NB4 (cell line): ENCODE measurements around the gene NBEA.

Experiments used
- DNase-seq: peaks from one replicate; pipeline ENCODE4 v3.0.0; 2010; ENCODE audit warnings: low read depth
- H3K4me3 ChIP-seq: one replicate; pipeline ENCODE4 v1.5.1; 2011; ENCODE audit warnings: mild to moderate bottlenecking, low read depth, low read length, moderate library complexity
- CTCF ChIP-seq: IDR thresholded peaks from one replicate; pipeline ENCODE4 v1.5.1; 2012; ENCODE audit warnings: low read depth, low read length
- MAX ChIP-seq: IDR thresholded peaks from 2 replicates; pipeline ENCODE4 v1.6.1; 2011; ENCODE audit warnings: low read depth, low read length
- MYC ChIP-seq: IDR thresholded peaks from 2 replicates; pipeline ENCODE4 v1.6.1; 2011; ENCODE audit warnings: low read depth, low read length
- POLR2A ChIP-seq: IDR thresholded peaks from 2 replicates; pipeline ENCODE4 v1.6.1; 2011; ENCODE audit warnings: mild to moderate bottlenecking; ENCODE audit not compliant: insufficient read length; ENCODE audit errors: extremely low read depth

The NBEA gene

GRCh38 chr13:35208587-35208986, 266.5 kb downstream of the NBEA start:
- no peak for DNase-seq
- no peak for TF ChIP-seq MAX
- no peak for TF ChIP-seq CTCF
- TF ChIP-seq POLR2A = no peak
- no peak for TF ChIP-seq MYC
- H3K4me3 ChIP-seq = no peak overlapping the region

- no peak for TF ChIP-seq MYC
- no peak for TF ChIP-seq MAX
- no peak for DNase-seq
- H3K4me3 ChIP-seq = no peak overlapping the region
Observed at GRCh38 chr13:35210261-35210660, 268.2 kb downstream of the NBEA start.

GRCh38 chr13:35211949-35212348, 269.9 kb downstream of the NBEA start:
- no peak overlapping the region for H3K4me3 ChIP-seq
- TF ChIP-seq POLR2A (no peak), CTCF (no peak), MYC (no peak), MAX (no peak)
- no peak for DNase-seq

GRCh38 chr13:35213911-35214310, 271.8 kb downstream of the NBEA start:
- no peak for DNase-seq
- no peak overlapping the region for H3K4me3 ChIP-seq
- no peak for TF ChIP-seq MYC
- TF ChIP-seq MAX = no peak
- TF ChIP-seq POLR2A = no peak
- no peak for TF ChIP-seq CTCF

- TF ChIP-seq CTCF = no peak
- no peak for TF ChIP-seq MAX
- no peak for TF ChIP-seq MYC
- TF ChIP-seq POLR2A = no peak
- no peak overlapping the region for H3K4me3 ChIP-seq
- no peak for DNase-seq
Observed at GRCh38 chr13:35216131-35216530, 274.1 kb downstream of the NBEA start.

GRCh38 chr13:35219021-35219420, 277.0 kb downstream of the NBEA start:
- no peak overlapping the region for H3K4me3 ChIP-seq
- TF ChIP-seq MAX = no peak
- no peak for TF ChIP-seq POLR2A
- no peak for TF ChIP-seq MYC
- TF ChIP-seq CTCF = no peak
- DNase-seq = no peak
